ENCODE data around the gene PPP2R3B.

The PPP2R3B gene

DNA sequence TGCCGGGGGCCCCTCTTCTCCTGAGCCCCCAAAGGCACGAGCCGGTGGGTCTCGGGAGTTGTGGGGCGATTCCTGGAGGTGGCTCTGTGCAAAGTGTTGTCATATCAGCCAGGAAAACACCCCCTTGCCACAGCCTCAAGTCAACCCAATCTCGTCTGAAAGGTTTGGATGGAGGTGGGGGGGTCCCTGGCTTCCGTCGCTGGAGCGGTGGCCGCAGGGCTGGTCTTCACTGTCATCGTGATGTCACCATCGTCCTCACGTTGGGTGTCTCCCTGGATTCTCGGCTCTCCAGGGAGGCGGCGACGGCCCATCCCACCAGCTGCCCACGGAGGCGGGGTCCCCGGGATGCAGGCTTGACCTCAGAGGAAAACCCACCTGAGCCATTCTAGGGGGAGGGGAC is 38.3 kb upstream of the PPP2R3B start:
- no peak for TF ChIP-seq FOXP2 (optimal IDR thresholded peaks at IDR 0.05; ENCODE audit: borderline replicate concordance, extremely low read depth, extremely low read length, insufficient read depth)
- TF ChIP-seq POLR2AphosphoS5 (IDR thresholded peaks at IDR 0.05; ENCODE audit: low read depth, low read length): no peak
- no peak for TF ChIP-seq REST (IDR thresholded peaks at IDR 0.05; ENCODE audit: insufficient read depth in 1 of 2, low read depth in 2 of 2, low read length in 2 of 2)
- no peak for TF ChIP-seq SIN3A (IDR thresholded peaks at IDR 0.05; ENCODE audit: borderline replicate concordance, insufficient read depth, low read length)
- no peak for TF ChIP-seq TAF1 (IDR thresholded peaks at IDR 0.05; ENCODE audit: borderline replicate concordance, insufficient read depth, low read length)

- TF ChIP-seq REST (IDR thresholded peaks at IDR 0.05; ENCODE audit: insufficient read depth in 1 of 2, low read depth in 2 of 2, low read length in 2 of 2) (no peak), TAF1 (IDR thresholded peaks at IDR 0.05; ENCODE audit: borderline replicate concordance, insufficient read depth, low read length) (no peak), POLR2AphosphoS5 (IDR thresholded peaks at IDR 0.05; ENCODE audit: low read depth, low read length) (no peak), SIN3A (IDR thresholded peaks at IDR 0.05; ENCODE audit: borderline replicate concordance, insufficient read depth, low read length) (no peak), FOXP2 (optimal IDR thresholded peaks at IDR 0.05; ENCODE audit: borderline replicate concordance, extremely low read depth, extremely low read length, insufficient read depth) (no peak)
These were observed 35.1 kb upstream of the PPP2R3B start for GRCh38 chrX:421646-422391.

GRCh38 chrX:420496-421223 is 34.0 kb upstream of the PPP2R3B start:
- TF ChIP-seq SIN3A (IDR thresholded peaks at IDR 0.05; ENCODE audit: borderline replicate concordance, insufficient read depth, low read length): no peak
- no peak for TF ChIP-seq FOXP2 (optimal IDR thresholded peaks at IDR 0.05; ENCODE audit: borderline replicate concordance, extremely low read depth, extremely low read length, insufficient read depth)
- TF ChIP-seq REST (IDR thresholded peaks at IDR 0.05; ENCODE audit: insufficient read depth in 1 of 2, low read depth in 2 of 2, low read length in 2 of 2): no peak
- TF ChIP-seq TAF1 (IDR thresholded peaks at IDR 0.05; ENCODE audit: borderline replicate concordance, insufficient read depth, low read length): no peak
- TF ChIP-seq POLR2AphosphoS5 (IDR thresholded peaks at IDR 0.05; ENCODE audit: low read depth, low read length): no peak

DNA sequence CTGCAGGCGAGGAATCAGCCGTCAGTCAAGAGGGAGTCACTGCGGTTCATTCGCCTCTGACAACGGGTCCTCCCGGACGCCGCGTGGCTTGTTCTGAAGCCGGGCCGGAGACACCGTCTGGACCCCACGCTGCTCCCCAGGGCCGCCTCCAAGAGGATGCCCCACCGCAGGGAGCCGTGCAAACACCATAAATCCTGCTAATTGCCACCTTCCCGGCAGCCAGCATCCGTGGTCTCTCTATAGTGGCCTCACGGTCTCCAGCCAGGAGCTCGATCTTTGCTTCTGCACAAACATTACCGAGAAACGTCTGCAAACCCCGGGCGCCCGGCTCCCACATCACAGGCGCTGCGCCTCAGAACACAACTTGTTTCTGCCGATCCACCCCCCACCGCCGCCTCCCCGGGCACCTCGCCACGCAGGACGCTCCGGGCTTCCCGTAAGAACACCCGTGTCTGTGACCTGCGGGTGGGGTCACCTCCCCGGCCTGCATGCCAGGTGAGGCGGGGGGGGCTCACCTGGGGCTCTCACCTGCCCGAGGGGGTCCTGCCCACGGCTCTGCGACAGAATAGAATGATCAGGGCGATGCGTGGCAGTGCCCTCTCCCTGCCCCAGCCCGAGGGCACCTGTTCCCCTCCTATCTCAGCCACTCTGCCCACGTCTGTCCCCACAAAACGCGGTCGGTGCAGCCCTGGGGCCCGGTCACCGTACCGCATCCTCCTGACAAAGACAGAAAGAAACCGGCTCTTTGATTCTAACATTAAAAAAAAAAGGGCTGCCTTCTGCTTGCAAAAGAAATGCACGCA is 32.4 kb upstream of the PPP2R3B start:
- no peak for TF ChIP-seq POLR2AphosphoS5 (IDR thresholded peaks at IDR 0.05; ENCODE audit: low read depth, low read length)
- no peak for TF ChIP-seq SIN3A (IDR thresholded peaks at IDR 0.05; ENCODE audit: borderline replicate concordance, insufficient read depth, low read length)
- TF ChIP-seq FOXP2 (optimal IDR thresholded peaks at IDR 0.05; ENCODE audit: borderline replicate concordance, extremely low read depth, extremely low read length, insufficient read depth): no peak
- no peak for TF ChIP-seq REST (IDR thresholded peaks at IDR 0.05; ENCODE audit: insufficient read depth in 1 of 2, low read depth in 2 of 2, low read length in 2 of 2)
- TF ChIP-seq TAF1 (IDR thresholded peaks at IDR 0.05; ENCODE audit: borderline replicate concordance, insufficient read depth, low read length): no peak
